ENCODE data around the gene DENND2A. TPM values are rescaled to one million over a fixed set of nuclear protein-coding genes. Genes with fewer than 3 reads are reported as not detected.
"Not testable (repeated sequence)": the region's sequence is repeated elsewhere in the genome, so short reads cannot be mapped to it uniquely, and the experiment has no call there.

DENND2A gene
- polyA plus RNA-seq, 3 donors, result 32.9 to 38.6 (median 37.3) TPM

- DNase-seq, result peak; percentile 48
These were observed 45.0 kb downstream of the DENND2A start for GRCh38 chr7:140595468-140596092.

GRCh38 chr7:140594131-140594691 lies 46.4 kb downstream of the DENND2A start:
- DNase-seq, result no peak

GRCh38 chr7:140593672-140593982 lies 47.0 kb downstream of the DENND2A start:
- DNase-seq, result no peak

- DNase-seq, result peak; percentile 23
These were observed 47.5 kb downstream of the DENND2A start for GRCh38 chr7:140592964-140593671.

GRCh38 chr7:140591180-140591902 lies 49.3 kb downstream of the DENND2A start:
- DNase-seq, result no peak

- no peak for DNase-seq
These were observed 53.4 kb downstream of the DENND2A start for GRCh38 chr7:140587243-140587642.

- DNase-seq, result no peak
These were observed 54.1 kb downstream of the DENND2A start for GRCh38 chr7:140586516-140586915.

- DNase-seq, result no peak
These were observed 55.3 kb downstream of the DENND2A start for GRCh38 chr7:140585333-140585732.

- no peak for DNase-seq
These were observed 56.3 kb downstream of the DENND2A start for GRCh38 chr7:140584195-140584851.

- DNase-seq, result no peak
These were observed 59.2 kb downstream of the DENND2A start for GRCh38 chr7:140581411-140581810.

- no peak for DNase-seq
These were observed 63.0 kb downstream of the DENND2A start for GRCh38 chr7:140577651-140578050.

- DNase-seq, result no peak
These were observed 64.0 kb downstream of the DENND2A start for GRCh38 chr7:140576589-140576988.

- no peak for DNase-seq
These were observed 69.0 kb downstream of the DENND2A start for GRCh38 chr7:140571538-140572122.

- DNase-seq, result no peak
These were observed 70.5 kb downstream of the DENND2A start for GRCh38 chr7:140570120-140570519.

- DNase-seq, result no peak
These were observed 72.4 kb downstream of the DENND2A start for GRCh38 chr7:140568021-140568813.

GRCh38 chr7:140566186-140566585 lies 74.4 kb downstream of the DENND2A start:
- not testable (repeated sequence) for DNase-seq

GRCh38 chr7:140565761-140566160 lies 74.9 kb downstream of the DENND2A start:
- DNase-seq, result not testable (repeated sequence)

GRCh38 chr7:140564643-140565042 lies 76.0 kb downstream of the DENND2A start:
- DNase-seq, result no peak

- no peak for DNase-seq
These were observed 77.6 kb downstream of the DENND2A start for GRCh38 chr7:140562926-140563481.

- DNase-seq, result no peak
These were observed 81.2 kb downstream of the DENND2A start for GRCh38 chr7:140559410-140559809.

Measured in renal pelvis (tissue), 4 donors.